HG02938 (cell line): ENCODE results near the gene CELSR1.

ENCODE experiments used
- ATAC-seq: cut with Tn5 transposase; IDR thresholded peaks from one replicate; pipeline ENCODE4 v1.9.1; 2021; ENCODE audit warnings: mild to moderate bottlenecking, moderate library complexity; ENCODE audit not compliant: unreplicated experiment

Gene CELSR1

GRCh38 chr22:46357711-46358520 lies 179.5 kb downstream of the CELSR1 start:
- no peak for ATAC-seq

- no peak for ATAC-seq
Observed at GRCh38 chr22:46356496-46357480, 180.6 kb downstream of the CELSR1 start.

GRCh38 chr22:46355996-46356471 lies 181.4 kb downstream of the CELSR1 start:
- ATAC-seq = no peak

GRCh38 chr22:46355369-46355995 lies 181.9 kb downstream of the CELSR1 start:
- no peak for ATAC-seq

- ATAC-seq = no peak
Observed at GRCh38 chr22:46354993-46355305, 182.5 kb downstream of the CELSR1 start.

DNA sequence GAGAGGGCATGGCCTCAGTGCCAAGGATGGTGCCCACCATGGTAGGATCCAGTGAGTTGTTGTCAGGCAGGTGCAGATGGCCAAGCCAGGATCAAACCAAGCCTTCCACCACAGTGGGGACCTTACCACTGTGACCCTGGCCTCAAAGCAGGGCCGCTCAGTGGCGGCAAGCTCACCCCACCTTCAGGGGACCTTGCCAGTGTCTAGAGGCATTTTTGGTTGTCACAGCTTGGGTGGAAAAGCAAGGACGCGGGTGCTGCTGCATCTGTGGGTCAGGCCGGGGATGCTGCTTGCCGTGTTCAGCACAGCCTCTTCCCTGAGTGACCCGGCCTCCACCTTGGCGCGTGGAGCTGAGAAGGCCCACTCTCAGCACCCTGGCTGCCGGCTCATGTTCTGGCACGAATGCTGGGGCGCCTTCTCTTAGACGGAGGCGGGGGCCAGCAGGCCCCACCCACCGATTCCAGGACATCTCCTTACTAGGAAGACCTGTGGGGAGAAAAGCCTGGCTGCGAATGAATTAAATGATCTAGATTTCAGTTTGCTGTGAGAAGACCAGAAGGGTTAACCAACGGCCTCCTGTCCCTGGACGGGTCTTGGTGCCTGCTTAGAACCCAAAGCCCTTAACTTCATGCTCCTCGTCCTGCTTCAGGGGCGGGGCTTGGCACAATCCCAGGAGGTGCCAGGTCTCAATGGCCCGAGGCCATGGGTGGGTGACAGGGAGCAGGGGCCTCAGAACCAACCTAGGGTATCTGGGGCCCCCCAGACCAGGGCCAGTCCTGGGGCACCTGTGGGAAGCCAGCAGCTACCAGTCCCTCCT lies 183.0 kb downstream of the CELSR1 start:
- ATAC-seq = no peak

GRCh38 chr22:46353483-46354105 lies 183.8 kb downstream of the CELSR1 start:
- ATAC-seq = no peak

DNA sequence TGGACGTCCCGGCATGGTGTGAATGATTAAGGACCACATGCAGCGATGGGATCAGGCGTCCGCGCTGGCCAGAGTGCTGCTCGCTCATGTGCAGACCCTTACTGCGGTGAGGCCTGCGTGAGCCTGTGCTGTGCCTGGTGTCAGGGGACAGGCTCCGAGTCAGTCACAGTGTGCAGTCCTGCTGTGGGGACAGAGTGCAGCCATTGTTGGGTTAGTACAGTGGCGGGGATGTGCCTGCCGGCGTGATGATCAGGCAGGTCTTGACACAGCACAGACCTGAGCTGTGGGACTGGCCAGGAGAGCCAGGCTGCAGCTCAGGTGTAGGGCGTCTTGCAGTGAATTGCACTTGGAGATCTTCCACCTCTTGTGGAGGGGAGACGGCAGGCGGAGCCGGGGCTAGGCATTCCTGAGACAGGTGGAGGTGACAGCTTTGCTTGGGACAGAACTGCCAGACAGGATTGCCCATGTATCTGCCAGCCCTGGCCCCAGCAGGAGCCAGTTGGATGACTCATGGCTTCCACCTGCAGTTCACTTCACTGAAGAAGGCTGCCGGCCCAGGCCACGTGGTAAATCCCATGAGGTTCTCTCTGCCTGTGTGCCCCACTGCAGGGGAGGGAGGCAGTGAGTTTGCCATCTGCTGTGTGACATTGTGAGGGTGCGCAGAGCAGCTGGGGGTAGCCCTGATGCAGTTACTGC lies 184.6 kb downstream of the CELSR1 start:
- no peak for ATAC-seq

- ATAC-seq = no peak
Observed at GRCh38 chr22:46352276-46352675, 185.1 kb downstream of the CELSR1 start.

DNA sequence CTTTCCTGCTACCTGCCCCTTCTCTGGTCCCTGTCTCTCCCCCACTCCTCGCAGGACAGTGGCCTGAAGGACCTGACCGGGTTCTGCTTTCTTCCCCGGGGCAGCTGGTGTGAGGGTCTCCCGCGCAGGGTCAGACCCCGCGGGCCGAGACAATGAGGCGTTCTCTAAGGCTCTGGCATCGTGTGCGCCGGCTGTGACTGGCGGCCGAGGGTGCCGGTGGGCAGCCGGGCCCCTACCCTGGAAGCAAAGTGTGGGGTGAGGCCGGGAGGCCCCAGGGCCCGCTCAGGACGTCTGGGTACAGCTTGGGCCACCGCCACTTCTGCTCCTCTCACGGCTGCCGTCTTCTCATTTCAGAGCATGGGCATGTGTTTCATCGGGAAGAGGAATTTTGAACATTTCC lies 185.7 kb downstream of the CELSR1 start:
- ATAC-seq = no peak

DNA sequence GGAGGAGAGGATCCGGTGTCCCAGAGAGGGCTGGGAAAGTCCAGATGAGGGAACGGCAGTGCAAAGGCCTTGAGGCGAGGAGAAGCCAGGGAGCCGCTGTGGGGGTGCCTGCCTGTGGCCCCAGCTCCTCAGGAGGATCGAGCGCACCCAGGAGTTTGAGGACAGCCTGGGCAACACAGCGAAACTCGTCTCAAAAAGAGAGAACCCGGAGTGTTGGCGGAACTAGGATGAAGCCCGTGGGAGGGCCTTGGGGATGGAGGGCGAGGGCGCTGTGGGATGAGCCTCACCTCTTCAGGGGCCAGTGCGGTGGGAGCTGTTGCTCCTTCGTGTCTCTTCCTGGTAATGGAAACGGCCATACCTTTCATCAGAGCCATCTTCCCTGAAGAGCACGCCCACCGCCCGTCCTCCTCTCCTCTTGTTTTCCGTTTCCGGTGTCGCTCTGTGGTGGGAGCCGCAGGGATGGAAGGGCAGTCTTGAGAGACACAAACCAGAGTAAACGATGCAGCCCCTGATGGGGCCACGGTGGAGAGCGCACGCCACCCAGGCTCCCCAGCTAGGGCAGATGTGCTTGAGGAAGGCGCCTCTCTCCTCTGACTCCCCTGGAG lies 186.2 kb downstream of the CELSR1 start:
- ATAC-seq = no peak

- no peak for ATAC-seq
Observed at GRCh38 chr22:46350646-46351045, 186.8 kb downstream of the CELSR1 start.

DNA sequence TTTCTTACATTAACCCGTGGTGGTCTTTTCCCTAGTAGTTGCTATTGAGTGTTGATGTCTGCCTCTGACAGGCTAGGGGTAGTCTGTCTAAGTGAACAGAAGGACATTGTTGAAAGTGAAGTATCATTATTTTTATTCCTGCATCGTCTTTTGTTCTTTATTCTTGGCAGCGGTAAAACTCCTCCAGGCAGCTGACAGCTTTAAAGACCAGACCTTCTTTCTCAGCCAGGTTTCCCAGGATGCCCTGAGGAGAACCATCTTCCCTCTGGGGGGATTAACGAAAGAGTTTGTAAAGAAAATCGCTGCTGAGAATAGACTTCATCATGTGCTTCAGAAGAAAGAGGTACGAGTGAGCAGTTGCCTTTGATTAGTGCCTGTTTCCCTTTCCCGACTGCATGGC lies 187.3 kb downstream of the CELSR1 start:
- ATAC-seq = no peak

DNA sequence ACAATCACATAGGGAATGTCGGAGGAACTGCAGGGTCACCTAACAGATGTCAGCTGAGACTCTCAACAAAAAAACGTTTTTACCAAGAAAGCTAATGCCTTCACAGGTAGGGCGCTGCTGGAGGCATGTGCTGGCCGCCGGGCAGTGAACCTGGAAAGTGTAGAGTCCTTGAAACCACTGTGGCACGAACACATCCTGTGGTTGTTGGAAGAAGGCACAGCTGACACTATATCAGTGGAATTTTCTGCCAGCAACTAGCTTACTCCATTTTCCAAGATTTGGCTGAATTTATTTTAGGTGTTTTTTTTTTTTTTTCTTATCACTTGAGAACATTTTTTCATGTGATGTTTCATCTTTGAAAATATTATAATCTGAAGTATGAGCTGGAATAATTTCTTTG lies 187.7 kb downstream of the CELSR1 start:
- no peak for ATAC-seq

- no peak for ATAC-seq
Observed at GRCh38 chr22:46349238-46349637, 188.2 kb downstream of the CELSR1 start.

DNA sequence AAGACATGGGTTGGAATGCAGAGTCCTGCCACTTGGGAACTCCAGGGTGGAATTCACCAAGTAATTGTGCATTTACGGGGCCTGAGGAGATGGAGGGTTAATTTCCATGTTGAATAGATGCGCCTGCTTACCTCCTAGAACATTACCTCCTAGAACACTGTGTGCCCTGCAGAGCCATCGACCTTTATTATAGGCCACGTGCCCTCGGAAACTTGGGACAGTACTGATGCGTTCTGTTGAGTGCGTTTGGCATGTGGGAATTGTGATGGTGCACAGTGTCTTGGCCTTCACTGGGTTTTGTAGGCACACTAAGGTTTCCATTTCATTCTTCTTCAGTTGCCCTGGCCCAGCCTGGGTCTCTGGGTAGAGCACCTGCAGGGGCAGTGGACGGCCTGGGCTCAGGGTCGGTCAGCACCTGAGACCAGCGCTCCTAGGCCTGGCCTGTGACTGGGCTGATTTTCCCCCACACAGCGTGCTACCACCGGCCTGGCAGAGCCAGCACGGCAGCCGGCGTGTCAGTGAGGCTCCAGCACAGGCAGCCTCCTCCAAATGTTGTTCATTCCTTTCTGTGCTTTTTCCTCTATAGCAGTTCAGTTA lies 189.2 kb downstream of the CELSR1 start:
- ATAC-seq = no peak

DNA sequence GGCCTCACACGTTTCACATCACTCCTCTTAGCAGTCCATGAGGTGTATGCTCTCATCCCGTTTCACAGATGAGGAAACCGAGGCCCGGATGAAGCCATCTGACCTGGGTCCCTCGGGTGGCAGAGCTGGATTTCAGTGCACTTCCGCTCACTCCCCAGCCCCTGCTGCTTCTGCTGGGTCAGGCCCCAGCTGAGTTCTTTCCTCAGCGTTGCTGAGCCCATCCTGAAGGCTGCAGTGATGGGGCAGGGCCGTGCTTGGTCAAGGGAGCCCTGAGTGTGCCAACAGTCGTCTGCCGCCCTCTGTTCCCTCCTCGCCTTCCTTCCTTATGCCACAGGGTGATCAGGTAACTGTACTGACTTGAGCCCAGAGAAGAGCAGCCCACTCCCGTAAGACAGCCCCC lies 189.8 kb downstream of the CELSR1 start:
- ATAC-seq = no peak

GRCh38 chr22:46346680-46347405 lies 190.6 kb downstream of the CELSR1 start:
- no peak for ATAC-seq
